ENCODE data around the gene IGSF23.

IGSF23 gene, protein sequence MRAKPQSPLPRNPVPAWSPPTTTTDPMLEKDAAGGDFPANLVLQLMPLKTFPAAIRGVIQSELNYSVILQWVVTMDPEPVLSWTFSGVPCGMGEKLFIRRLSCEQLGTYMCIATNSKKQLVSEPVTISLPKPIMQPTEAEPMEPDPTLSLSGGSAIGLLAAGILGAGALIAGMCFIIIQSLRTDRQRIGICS

DNA sequence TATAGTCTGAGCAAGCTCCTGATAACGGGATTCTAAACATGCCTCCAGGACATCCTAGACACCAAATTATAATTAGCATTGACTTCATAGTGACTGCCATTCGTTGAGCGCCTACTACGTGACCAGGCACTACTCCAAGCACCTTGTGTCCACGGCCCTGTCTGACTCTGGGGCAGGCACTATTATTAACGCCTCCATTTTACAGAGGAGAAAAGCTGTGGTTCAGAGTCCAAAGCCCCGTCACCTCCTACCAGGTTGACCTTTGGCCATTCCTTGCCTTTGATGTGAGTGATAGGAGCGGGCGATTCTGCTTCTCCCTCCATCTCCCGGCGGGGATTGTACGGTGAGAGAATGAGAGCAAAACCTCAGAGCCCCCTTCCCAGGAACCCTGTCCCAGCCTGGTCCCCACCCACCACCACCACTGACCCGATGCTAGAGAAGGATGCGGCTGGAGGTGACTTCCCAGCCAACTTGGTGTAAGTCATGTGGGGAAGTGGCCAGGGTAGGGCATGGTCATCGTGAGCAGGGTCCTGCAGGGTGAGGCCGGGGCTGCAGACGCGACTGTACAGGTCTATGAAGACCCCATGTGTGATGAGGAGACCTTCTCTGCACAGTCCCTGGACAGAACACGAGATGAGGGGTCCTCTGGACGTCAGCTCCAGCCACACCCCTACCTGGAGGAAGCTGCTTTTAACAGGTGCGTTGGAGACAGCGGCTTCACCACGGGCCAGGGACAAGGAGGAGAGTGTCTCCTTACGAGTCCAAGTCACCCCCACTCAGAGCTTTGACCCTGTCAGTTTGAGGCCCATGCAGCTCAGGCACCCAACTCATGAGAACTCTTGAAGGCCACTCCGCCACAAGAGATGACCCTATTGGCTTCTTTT lies at the start of gene IGSF23:
TSS of gene IGSF23 (plus strand) at position 269 of the 884 bp plus-strand sequence. CDS start at position 352, 83 bp downstream.
- DNase-seq (ENCODE audit: low read depth in 1 of 2, low spot score in 1 of 2): no peak

- no peak for DNase-seq (ENCODE audit: low read depth in 1 of 2, low spot score in 1 of 2)
Measured at GRCh38 chr19:44566984-44567383, 46.4 kb upstream of the IGSF23 start.

GRCh38 chr19:44567745-44568144 lies 45.6 kb upstream of the IGSF23 start:
- DNase-seq (ENCODE audit: low read depth in 1 of 2, low spot score in 1 of 2): no peak

DNA sequence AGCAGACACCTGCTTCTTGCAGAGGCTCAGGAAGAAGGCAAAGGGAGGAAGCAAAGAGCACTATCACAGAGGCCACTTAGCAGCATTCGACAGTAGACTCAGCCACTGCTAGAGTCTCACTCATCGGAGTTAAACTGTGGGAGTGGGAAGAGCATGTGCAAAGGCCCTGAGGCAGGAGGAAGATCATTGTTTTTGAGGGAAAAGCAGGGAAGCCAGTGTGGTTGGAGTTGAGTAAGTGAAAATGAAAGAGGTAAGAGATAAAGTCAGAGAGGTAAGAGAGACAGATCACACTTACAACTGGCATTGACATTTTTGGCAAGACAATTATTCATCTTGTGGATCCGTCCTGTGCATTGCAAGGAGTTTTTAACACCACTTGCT lies 42.8 kb upstream of the IGSF23 start:
- no peak for DNase-seq (ENCODE audit: low read depth in 1 of 2, low spot score in 1 of 2)

- DNase-seq (ENCODE audit: low read depth in 1 of 2, low spot score in 1 of 2): no peak
Measured at GRCh38 chr19:44570984-44571684, 42.2 kb upstream of the IGSF23 start.

- no peak for DNase-seq (ENCODE audit: low read depth in 1 of 2, low spot score in 1 of 2)
Measured at GRCh38 chr19:44571830-44572580, 41.4 kb upstream of the IGSF23 start.

- DNase-seq (ENCODE audit: low read depth in 1 of 2, low spot score in 1 of 2): no peak
Measured at GRCh38 chr19:44572581-44572900, 40.8 kb upstream of the IGSF23 start.

DNA sequence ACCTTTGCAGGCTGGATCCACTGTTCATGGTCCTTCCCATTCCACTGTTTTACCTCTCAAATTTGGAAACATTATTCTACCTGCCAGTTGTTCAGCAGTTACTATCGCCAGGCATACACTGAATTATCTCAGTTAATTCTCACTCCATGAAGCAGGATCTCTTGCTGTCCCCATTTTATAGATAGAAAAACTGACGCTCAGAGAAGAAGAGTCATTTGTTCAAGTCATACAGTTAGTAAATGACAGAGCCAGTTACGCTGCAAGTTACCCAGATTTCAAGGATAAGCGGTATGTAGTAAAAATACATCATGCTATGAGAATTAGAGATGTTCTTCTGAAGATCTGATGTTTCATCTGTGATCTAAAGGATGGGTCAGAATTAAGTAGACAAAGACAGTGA lies 40.2 kb upstream of the IGSF23 start:
- no peak for DNase-seq (ENCODE audit: low read depth in 1 of 2, low spot score in 1 of 2)

DNA sequence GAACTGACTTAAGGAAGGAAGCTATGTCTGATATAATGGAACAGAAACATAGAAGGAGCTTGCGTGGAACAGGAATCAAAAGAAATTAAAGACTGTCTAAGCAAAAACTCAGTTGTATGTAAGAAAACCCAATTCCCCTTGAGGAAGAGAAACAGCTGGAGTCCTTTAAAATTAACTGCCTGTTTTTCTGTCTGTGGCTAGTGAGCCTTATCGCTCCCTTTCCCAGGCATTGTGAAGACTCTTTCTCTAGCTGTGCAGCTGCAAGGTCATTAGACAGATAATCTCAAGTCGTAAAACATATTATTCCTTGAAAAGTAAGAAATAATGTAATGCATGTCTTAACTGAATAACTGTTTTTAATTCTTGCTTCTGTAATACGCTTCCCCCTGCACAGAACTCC lies 39.7 kb upstream of the IGSF23 start:
- no peak for DNase-seq (ENCODE audit: low read depth in 1 of 2, low spot score in 1 of 2)

DNA sequence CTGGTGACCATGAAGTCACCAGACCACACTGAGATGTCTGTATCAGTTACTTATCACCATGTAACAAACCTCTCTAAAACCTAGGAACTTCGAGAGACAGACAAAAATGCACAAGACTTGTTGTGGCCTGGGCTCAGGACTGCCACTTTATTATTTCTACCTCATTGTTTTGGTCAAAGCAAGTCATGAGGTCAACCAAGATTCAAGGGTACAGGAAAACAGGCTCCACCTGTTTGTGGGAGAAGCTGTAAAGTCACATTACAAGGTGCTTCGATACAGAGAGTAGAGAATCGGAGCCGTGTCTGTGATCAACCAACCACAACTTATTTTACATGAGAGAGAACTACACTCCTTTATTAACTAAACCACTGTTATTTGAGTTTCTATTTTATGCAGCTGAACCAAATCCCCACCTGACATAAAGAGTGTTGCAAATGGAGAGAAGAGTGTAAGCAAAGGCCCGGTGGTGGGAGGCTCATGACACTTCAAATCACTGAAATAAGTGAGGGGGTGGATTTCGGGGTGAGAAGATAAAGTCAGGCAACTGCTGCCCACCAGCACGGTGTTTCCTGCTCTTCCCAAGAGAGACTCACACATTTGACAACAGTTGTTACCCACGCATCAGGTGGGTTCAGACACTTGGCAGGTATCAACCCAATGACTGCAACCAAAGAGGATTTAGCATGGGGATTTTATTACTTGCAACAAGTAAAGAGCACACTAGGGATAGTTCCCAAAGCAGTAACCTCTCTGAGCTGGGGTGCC lies 39.0 kb upstream of the IGSF23 start:
- DNase-seq (ENCODE audit: low read depth in 1 of 2, low spot score in 1 of 2): no peak

- DNase-seq (ENCODE audit: low read depth in 1 of 2, low spot score in 1 of 2): no peak
Measured at GRCh38 chr19:44575116-44575700, 38.2 kb upstream of the IGSF23 start.

DNA sequence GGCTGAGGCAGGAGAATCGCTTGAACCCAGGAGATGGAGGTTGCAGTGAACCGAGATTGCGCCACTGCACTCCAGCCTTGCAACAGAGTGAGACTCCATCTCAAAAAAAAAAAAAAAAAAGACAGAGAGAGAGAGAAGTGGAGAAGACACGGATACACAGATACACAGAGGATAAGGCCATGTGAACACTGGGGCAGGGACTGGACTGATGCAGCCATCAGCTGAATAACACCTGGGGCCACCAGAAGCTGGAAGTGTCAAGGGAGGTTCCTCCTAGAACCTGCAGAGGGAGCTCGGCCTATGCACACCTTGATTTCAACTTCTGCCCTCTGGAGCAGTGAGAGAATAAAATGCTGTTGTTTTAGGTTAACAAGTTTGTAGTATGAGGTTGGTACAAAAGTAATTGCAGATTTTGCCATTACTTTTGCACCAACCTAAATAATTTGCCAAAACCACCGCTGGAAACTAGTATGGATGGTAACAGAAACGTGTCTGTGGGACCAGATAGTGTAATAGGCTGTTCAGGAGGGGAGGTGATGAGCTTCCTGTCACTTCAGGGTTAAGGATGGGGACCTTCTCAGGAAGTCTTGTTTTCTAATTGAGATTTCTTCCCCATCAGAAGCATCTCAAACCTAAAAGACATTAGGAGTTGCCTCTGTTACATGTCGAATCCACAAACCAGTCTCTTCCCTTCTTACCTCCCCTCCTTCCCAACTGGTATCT lies 36.4 kb upstream of the IGSF23 start:
- no peak for DNase-seq (ENCODE audit: low read depth in 1 of 2, low spot score in 1 of 2)

GRCh38 chr19:44577566-44577874 lies 35.8 kb upstream of the IGSF23 start:
- no peak for DNase-seq (ENCODE audit: low read depth in 1 of 2, low spot score in 1 of 2)

- DNase-seq (ENCODE audit: low read depth in 1 of 2, low spot score in 1 of 2): no peak
Measured at GRCh38 chr19:44579663-44580365, 33.5 kb upstream of the IGSF23 start.

GRCh38 chr19:44580366-44580895 lies 32.9 kb upstream of the IGSF23 start:
- no peak for DNase-seq (ENCODE audit: low read depth in 1 of 2, low spot score in 1 of 2)

DNA sequence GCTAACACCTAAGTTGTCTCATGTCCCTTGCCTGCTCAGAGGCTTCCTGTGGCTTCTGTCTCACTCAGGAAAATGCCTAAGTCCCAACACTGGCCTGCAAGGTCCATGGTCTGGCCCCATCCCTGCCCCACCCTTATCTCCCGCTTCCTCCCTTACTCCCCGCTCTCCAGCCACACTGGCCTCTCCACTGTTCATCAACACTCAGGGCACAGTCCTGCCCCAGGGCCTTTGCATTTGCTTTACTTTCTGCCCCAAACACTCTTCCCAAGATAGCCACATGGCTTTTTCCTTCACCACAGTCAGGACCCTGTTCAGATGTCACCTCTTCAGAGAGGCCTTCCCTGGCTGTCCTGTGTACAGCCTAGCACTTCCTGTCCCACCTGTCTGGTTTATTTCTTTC lies 32.1 kb upstream of the IGSF23 start:
- no peak for DNase-seq (ENCODE audit: low read depth in 1 of 2, low spot score in 1 of 2)

- DNase-seq (ENCODE audit: low read depth in 1 of 2, low spot score in 1 of 2): no peak
Measured at GRCh38 chr19:44582581-44583265, 30.6 kb upstream of the IGSF23 start.

GRCh38 chr19:44585371-44586133 lies 27.8 kb upstream of the IGSF23 start:
- no peak for DNase-seq (ENCODE audit: low read depth in 1 of 2, low spot score in 1 of 2)

All from activated T-helper 1 cell treated with anti-CD3 and anti-CD28 coated beads, Interleukin-2, amount 50 U/mL, for 16 hours (primary cell).